HG02943 (cell line): ENCODE measurements around the gene TANGO6.

Source experiments
- ATAC-seq: cut with Tn5 transposase; IDR thresholded peaks from one replicate; pipeline ENCODE4 v1.9.1; 2021; ENCODE audit warnings: mild to moderate bottlenecking, low read depth, moderate library complexity; ENCODE audit not compliant: unreplicated experiment

Gene TANGO6

DNA sequence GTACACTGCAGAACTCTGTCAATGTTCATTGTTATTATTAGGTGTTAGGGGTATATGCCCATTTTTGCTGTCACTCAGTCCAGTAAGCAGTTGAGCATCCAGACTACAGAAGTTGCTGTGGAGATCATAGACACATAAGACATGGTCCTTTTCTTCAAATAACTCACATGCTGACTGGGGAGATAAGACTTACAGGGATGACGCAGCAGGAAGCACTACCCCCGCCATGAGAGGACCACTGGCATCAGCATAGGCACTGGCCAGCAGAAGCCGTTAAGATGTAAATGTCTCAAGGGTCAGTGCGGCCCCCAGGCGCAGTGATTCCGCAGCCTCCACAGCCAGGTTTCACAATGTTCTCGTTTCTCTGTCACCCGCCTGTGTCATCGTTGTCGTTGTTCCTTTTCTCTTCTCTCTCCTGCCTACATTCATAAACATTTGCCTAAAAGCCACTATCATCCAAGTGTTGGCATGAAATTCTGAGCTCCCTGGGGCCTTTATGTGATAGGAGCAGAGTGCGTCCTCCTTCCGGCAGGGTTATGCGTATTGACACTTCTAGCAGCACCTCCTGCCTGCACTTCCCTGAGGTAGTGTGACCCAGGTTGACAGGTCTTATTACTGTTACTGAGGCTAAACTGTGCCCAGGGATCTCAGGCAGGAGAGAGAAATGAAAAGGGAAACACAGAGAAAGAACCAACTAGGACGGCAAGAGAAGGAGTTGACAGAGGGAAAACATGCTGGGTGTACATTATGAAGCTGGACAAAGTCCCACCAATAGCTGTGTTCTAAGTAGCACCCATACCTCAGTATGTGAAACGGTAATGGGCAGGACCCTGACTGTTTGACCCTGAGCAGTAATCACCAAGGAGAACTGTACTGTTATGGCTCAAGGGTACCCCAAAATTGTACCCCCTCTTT lies 17.9 kb downstream of the TANGO6 start:
- ATAC-seq: no peak

DNA sequence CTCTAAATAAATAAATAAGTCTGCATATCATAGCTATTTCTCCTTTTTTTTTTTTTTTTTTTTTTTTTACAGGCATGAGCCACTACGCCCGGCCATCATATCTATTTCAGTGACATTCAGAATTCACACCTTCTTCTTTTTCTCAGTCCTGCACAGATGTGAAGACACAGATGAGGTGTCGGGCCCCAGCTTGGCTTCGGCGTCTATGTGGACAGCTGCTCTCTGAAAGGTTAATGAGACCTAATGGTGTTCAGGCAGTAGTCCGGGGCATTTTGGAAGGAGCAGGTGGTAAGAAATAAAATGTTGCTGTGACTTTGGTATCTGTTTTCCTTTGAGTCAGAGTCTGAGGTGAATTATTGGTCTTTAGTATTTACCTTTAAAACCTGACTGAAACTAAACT lies 23.6 kb downstream of the TANGO6 start:
- ATAC-seq: no peak

DNA sequence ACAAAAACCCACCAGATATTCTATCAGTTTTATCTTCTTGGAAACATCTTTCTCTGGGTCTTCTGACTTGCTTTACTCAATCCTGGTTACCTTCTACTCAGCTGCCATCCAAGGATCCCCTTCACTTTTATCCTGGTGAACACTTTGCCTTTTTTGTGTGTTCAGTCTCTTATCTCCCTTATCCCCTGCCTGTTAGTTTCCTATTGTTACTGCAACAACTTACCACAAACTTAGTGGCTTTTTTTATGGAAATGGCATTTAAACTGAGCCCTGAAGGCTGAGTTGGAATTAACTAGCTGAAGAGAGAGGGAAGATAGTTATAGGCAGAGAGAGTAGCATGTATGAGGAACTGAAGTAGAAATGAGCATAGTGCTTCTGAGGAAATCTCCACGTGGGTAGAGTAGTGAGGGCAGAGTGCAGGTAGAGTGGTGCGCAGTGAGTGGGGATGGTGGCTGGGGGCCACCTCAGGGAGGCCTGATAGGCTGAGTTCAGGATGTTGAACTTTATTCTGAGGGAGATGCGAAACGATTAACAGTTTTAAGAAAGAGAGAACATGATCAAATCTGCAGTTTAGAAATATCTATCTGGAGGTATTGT lies 26.3 kb downstream of the TANGO6 start:
- no peak for ATAC-seq

DNA sequence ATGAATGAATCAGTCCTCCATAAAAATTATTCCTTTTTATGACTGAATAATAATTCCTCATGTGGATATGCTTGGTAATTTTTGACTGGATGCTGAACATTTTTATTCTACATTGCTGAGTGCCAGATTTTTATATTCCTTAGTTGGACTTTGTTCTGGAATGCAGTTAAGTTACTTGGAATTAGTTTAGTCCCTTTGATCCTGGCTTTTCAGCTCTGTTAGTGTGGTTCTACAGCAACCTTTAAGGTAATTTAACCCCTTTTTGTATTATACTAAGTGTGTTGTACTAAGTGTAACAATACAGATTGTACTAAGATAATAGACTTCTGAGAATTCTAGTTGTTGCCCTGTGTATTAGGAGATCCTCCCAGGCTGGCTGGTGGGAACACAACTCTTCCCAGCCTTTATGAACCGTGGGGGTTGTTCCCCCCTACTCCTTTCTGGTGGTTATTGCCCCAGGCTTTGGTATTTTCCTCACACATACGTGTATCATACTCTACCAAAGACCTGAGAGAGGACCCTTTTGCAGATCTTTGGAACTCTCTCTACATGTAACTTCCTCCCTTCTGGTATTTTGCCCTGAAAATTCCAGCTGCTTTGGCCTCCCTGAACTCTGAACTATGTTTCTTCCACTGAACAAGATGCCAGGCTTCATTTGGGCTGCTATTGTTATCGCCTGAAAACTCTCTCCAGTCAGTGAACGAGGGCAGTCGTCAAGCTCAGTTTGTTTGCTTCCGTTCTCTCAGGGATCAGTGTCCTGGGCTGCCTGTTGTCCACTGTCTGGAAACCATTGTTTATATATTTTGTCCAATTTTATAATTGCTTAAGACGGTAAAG lies 30.5 kb downstream of the TANGO6 start:
- ATAC-seq: no peak

DNA sequence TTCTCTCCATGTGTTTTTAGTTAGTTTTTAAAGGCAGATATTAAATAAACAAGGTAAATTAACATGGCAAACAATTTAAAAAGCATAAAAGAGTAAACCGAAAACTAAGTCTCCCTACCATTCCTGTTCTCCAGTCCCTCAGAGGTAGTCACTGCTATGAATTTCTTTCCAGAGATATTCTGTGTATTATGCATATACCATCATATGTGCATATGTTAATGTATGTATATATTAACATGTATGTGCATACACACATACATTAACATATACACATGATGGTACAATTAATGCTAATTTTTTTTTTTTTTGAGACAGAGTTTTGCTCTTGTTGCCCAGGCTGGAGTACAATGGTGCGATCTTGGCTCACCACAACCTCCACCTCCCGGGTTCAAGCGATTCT lies 32.5 kb downstream of the TANGO6 start:
- no peak for ATAC-seq

DNA sequence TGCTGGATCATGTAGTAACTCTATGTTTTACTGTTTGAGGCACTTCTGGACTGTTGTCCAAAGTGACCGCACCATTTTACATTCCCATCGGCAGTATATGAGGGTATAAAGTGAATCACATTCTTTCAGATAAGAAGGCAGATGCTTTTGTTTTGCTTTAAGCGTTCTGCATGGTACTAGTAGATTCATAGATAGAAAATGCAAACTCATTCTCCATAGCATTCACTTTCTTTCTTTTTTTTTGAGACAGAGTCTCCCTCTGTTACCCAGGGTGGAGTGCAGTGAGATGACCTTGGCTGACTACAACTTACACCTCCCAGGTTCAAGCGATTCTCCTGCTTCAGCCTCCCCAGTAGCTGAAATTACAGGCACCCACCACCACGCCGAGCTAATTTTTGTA lies 40.4 kb downstream of the TANGO6 start:
- no peak for ATAC-seq

DNA sequence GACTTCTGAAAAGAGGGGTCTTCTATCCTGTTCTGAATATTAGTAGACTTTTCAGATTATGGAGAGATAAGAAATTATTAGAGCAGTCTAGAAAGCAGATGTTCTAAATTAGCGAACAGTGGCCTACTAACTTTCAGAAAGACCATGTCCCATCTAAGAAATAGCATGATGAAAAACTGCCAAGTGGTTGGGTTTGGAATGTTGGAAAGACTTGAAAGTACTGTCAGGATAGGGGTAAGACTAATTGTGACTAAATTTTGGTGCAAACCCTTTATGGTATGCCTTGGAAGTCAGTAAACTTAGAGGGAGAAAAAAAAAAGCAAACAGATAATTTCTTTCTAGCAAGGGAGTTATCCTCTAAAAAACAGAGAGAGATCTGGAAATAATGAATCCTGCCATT lies 41.1 kb downstream of the TANGO6 start:
- ATAC-seq: no peak

DNA sequence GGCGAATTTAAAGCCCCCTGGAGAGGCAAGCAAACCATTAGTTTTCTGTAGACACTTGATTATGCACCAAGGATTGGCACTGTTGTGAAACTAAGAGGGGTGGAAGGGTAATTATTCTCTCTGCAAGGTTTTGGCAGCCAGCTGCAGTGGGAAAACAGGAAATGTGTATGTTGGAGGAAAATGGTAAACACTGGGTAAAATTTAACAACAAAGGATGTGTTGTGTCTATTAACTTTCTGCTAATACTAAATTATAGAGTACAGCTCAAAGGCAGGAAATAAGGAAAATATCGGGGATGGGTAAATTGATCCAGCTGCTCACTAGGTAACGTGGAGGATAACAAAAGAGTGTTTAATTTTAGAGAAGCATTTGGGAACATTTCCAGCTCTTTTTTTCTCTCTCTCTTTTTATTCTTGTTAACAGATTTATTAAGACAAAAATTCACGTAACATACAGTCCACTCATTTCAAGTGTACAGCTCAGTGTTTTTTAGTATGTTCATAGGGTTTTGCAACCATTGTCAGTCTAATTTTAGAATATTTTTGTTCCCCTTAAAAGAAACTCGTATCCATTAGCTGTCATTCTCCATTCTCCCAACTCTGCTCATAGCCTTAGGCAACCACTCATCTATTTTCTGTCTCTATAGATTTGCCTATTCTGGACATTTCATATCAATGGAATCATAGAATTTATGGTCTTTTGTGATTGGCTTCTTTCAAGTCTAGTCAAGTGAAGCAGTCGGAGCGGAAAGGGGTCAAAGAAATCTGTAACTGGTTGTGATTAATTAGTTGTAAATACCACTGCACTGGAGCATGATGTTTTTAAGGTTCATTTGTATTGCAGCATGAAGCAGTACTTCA lies 41.8 kb downstream of the TANGO6 start:
- ATAC-seq: no peak

DNA sequence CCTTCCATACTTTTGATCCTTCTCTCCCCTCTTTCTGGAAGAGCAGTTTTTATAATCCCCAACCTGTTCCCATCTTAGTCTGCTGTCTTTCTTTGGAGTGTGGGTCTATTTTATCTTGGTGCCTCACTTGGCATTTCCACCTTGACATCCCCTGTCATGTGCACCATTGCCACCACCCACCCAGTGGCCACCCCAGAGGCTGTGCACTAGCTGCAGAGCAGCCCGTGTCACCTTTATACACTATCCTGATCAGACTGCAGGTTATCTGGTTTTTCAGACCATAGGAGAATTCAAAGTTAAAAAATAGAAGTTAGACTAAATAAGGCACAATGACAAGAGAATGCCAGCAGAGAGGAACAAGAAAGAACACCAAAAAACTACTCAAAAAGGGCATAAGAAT lies 43.8 kb downstream of the TANGO6 start:
- no peak for ATAC-seq

DNA sequence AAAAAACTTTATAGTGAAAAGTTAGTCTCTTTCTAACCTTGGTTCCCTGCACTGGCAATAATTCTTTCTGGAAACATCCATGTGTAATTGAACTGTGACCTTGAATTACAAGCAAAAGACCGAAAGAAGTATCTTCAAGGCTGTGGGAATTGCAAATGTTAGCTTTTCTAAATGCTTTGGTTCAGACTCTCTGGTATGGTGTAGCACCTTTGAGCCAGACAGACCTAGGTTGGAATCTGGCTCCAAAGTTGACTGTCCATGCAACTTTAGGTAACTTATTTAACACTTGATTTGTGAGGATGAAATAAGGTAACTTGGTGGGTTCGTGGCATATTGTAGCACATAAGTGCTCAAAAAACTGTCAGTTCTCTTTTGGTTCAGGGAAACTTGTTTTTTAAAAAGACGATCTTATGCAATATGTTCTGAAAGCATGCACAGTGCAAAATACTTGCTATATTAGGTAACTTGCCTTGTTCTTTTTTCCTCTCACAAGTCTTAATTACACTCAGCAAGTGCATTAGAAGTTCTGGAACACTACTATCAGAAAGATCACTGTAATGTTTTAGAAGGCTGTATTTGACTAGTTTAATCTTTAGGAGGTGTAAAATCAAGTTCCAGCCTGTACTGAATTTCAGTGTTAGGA lies 46.3 kb downstream of the TANGO6 start:
- no peak for ATAC-seq

DNA sequence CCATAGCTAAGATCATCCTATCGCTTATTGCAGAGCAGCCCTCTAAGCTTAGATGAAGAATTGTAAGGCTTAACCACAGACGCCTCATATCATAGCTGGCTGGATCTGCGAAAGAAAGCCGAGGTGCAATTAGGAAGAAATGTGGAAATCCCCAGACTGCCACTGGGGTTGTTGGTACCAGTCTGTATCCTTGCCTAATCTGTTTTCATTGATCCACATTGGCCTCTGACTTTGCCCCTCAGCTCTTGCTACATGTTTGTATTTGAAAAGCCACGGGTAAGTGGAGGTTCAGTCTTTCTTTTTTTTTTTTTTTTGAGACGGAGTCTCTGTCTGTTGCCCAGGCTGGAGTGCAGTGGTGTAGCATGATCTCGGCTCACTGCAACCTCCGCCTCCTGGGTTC lies 48.9 kb downstream of the TANGO6 start:
- ATAC-seq: no peak

DNA sequence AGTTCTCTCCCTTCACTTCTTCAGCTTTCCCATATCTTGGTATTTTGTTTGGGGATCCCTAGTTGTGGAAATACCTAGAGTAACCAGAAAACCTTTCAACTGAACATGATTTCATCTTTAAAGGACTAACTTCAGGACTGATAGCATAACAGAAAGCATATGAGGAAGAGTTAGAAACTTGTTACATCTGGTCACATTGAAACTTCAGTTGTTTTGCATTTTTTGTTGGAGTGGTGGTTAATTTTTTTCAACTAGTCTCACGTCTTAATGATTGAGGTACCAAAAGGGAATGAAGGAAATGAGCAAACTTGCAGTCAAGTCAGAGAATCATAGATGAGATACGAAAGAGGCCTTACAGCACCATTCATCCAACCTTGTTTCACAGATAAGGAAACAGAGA lies 49.6 kb downstream of the TANGO6 start:
- ATAC-seq: no peak

DNA sequence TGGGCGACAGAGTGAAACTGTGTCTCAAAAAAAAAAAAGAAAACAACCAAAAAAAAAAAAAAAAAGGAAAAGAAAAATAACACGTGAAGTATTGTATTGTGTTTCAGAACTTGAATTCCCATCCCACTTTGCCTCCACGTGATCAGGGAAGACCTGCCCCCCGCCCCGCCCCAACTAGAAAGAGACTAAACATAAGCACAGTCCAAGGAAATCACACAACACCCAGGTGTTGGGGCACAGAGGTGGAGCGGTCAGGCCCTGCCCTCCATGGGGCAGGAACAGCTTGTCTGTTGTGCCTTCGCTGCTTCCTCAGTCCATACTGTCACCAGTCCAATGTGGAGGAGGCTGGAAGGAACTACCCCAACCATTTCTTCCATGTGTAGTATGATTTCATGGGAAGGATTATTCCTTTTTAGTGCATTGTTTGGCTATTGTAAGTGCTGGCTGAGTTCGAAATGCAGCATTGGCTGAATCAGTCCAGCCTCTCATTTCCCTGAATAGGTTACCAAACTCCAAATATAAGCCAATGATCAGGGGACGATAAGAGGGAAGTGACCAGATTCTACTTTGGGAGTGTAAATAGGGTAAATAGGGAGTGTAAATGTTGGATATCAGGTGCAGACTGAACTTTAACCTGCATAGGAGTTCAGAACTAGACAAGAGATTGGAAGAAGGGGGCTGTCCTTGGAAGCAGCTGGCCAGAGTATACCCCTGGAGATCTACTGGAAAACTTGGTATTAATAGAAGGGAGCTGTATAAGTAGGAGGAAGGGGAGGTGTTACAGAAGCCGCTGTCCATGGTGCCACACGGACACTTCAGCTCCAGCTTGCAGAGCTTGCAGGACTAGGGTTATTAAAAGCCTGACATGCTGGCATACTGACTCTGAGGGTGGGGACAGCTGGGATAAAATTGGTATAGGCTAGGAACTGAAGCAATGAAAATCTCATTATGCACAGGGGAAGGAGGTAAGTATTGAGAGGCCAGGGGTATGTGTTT lies 50.7 kb downstream of the TANGO6 start:
- ATAC-seq: no peak

DNA sequence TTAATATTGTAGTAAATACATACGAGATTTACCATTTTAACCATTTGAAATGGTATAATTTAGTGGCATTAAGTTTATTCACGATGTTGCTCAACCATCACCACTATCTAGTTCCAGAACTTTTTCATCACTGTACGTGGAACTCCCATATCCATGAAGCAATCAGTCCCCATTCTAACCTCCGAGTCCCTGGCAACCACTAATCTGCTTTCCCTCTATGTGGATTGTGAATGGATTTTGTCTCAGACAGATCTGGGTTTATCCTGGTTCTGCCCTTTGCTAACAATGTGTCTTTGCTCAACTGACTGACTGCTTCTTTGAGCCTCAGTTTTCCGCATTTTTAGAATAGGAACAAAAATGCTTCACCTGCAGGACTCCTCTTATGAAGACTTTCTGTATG lies 51.4 kb downstream of the TANGO6 start:
- ATAC-seq: no peak

DNA sequence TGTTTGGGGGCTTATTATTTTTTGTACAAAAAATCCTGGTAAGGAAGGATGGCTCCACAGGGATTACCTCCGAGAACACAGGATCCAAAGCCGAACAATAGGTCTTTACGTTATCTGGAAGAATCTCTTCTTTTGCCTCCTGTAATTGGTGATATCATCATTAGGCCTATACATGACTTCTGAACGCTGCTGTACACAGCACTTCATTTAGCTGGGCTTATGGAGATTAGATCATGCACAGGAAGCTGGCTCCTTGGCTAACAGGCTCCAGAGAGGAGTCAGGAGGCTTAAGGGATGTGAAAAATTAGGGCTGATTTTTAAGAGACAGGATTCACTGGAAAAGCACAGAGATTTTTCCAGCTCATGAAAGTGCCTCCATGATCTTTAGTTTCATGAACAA lies 54.7 kb downstream of the TANGO6 start:
- no peak for ATAC-seq

DNA sequence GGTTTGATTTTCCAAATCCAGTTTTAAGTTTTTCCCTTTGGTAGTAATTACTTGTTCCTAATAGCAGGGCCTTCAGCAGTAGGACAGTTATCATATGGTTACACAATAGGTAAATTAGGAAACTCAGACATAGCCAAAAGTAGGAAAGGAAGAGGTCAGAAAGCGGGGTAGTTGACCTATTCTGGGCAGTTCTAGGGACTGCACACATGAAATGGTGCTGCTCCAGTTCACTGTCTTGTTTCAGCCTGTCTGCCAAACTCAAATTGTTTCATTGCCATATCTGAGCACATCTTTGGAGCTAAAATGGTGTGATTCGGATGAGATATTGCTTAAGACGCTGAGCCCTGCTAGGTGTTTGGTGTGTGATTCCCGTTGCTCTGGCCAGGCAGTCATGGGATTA lies 56.7 kb downstream of the TANGO6 start:
- no peak for ATAC-seq

DNA sequence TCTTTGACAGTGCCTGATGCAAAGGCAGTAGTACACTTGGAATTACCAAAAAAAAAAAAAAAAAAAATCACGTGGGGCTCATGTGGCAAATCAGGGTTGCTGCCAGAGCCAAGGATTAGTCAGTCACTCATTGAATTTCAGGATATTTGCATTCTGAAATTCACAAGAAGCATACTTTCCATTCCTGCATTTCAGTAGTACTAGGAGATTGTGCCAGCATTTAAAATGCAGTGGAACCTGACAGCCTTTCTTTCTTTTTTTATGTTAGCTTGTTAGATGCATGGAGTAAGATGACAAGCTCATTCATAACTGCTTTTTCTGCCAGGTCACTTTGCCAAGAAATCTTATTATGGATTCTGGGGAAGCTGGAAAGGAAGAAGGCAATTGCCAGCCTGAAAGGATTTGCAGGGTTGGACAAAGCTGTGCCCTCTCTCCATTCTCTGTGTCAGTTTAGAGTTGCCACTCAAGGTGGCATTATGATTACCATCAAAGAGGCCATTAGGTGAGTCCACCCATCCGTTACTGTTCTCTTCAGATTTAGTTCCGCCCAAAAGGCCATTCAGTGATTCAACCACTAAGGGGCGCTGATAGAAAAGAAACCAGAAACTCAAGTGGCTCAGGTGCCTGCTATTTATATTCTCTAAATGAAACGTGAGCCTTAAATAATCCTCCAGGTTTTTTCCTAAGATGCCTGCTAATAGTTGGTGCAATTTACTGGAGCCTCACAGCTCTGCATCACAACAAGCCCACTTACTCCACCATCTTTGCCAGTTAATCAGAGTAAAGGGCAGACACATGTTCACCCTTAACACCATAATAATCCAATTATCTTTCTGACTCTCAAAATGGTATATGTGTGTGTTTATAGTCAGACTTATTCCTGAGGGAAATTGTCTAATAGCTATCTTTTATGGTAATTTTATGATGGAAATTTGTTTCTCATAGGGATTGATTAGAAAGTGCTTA lies 59.0 kb downstream of the TANGO6 start:
- ATAC-seq: no peak

DNA sequence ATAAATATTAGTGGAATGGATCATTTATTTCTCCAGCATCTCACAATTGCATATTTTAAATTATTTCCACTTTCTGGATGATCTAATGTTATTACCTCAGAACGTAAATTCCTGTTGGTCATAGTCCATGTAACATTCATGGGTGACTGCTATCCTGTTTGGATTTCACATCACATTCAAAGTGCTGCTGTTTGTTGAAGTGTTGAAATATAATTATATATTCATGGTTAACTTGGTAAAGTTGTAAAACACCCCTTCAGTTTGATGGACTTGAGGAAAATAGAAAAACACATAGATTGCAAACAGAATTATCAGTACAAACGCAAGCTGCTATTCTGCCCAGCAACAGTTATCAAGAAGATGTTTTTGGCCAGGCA lies 59.6 kb downstream of the TANGO6 start:
- no peak for ATAC-seq
